GM10266 (cell line): ENCODE results near the gene FAM180A.

Source experiments
- DNase-seq: peaks from one replicate; pipeline ENCODE4 v3.0.0; 2012; ENCODE audit errors: extremely low spot score
- TF ChIP-seq, protein P1 (sequence below): IDR thresholded peaks from 2 replicates; pipeline ENCODE4 v1.5.1; 2012; ENCODE audit warnings: mild to moderate bottlenecking, low read depth; ENCODE audit not compliant: control insufficient read depth, insufficient read depth; ENCODE audit errors: missing control alignments

Gene FAM180A

GRCh38 chr7:135761751-135762488 lies 13.3 kb upstream of the FAM180A start:
- TF ChIP-seq, protein P1, sequence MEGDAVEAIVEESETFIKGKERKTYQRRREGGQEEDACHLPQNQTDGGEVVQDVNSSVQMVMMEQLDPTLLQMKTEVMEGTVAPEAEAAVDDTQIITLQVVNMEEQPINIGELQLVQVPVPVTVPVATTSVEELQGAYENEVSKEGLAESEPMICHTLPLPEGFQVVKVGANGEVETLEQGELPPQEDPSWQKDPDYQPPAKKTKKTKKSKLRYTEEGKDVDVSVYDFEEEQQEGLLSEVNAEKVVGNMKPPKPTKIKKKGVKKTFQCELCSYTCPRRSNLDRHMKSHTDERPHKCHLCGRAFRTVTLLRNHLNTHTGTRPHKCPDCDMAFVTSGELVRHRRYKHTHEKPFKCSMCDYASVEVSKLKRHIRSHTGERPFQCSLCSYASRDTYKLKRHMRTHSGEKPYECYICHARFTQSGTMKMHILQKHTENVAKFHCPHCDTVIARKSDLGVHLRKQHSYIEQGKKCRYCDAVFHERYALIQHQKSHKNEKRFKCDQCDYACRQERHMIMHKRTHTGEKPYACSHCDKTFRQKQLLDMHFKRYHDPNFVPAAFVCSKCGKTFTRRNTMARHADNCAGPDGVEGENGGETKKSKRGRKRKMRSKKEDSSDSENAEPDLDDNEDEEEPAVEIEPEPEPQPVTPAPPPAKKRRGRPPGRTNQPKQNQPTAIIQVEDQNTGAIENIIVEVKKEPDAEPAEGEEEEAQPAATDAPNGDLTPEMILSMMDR, result no peak
- no peak for DNase-seq

DNA sequence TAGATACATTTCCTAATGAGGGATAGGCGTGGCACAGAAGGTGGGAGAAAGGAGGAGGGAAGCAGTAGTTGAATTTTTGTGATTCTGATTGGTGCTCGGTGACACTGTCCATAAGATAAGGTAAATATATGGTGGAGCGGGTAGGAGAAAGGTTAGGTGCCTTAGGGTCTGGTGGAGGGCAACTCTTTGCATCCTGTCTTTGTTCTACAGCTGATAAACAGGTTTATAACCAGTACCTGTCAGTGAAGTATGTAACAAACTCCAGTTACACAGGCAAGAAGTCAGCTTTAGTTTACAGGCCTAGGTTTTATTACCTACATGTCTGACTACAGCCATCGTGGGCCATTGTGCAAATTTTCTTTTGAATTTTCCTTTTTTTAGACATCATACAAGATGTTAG lies 10.9 kb upstream of the FAM180A start:
- no peak for DNase-seq
- TF ChIP-seq, protein P1, result no peak

- DNase-seq, result no peak
- TF ChIP-seq, protein P1, result no peak
Measured at GRCh38 chr7:135758531-135758932, 9.9 kb upstream of the FAM180A start.

DNA sequence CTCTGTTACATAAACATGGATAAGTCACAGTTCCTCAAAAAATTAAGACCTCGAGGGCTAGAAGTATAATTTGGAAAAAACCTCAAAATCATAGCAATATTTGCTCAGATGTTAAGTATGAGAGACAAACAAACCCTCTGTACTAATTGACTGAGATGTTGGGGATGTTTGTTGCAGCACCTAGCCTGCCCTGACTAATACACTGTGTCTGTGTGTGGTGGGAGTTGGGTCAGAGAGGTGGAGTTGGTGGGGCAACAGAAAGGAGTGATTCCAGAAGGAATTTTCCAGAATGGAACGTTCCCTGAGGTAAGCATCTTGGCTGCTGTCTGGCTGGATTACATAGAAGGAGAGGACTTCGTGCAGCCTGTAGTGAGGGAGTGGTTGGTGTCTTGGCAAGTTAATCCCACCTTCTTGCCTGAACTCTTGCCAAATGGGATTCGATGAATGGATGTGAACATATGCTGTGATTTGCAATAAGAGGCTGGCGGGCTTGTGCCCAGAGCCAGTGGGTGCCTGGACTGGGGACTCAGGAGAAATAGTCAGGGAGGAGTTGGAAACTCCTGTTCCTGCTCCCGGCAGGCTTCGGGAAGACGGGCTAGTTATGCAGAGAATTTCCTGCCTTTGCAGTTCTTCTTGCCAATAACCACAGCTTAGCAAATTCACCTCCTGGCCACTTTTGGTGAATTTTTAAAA lies 9.3 kb upstream of the FAM180A start:
- DNase-seq, result no peak

DNA sequence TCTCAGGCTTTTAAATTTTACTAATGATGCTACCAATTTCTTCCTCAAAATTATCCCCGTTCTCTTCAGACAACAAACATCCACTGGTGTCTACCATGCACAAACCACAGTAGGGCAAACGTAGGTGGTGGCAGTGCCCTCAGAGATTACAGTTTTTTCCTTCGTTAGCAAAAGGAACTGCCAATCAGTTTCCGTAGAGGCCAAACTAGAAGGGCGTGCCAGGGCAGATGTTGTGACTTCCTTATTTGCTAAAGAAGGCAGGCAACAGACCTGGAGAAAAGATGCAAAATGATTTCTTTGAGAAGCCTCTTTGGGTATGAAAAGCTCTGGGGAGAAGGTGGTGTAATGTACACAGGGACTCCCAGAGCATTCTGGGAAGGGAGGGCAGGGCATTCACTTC lies 7.6 kb upstream of the FAM180A start:
- no peak for DNase-seq
- TF ChIP-seq, protein P1, result no peak

More for the DNA sequence above, 9.3 kb upstream of the FAM180A start:
- TF ChIP-seq, protein P1, result no peak

DNA sequence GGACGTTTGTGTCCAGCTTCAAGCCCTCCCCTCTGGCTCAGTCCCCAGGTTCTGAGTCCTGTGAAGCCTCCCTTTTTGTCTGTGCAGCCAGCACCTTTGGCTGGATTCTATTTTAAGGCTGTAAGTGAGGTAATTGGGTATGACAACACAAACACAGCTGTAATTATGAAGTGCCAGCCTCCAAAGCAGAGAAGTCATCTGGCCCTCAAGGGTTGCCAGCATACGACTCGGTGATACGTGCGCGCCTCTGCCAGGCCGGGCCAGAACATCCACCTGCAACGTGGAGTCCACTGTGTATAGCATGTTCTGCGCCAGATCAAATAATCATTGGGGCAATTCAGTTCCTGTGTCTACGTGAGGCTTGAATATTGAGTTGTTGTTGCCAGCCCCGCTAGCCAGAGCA lies 6.7 kb upstream of the FAM180A start:
- TF ChIP-seq, protein P1, result no peak
- no peak for DNase-seq
